GM12801 (cell line): ENCODE data around the gene UBAP2.

ENCODE experiments used
- CTCF ChIP-seq: IDR thresholded peaks from one replicate; pipeline ENCODE4 v1.5.1; 2011; ENCODE audit warnings: control low read depth; ENCODE audit not compliant: insufficient read length; ENCODE audit errors: extremely low read depth

Gene UBAP2

GRCh38 chr9:33877727-33878489, 170.8 kb downstream of the UBAP2 start:
- no peak for TF ChIP-seq CTCF
